Skeletal muscle cell (primary cell): ENCODE measurements around the gene ZMYM3.
A peak's percentile ranks its signal among the peaks of the same experiment; 100 is the strongest.
"Not testable (repeated sequence)": the region's sequence is repeated elsewhere in the genome, so short reads cannot be mapped to it uniquely, and the experiment has no call there.

ENCODE experiments used
- DNase-seq: peaks from one replicate; pipeline ENCODE4 v3.0.0-alpha.2; 2010; ENCODE audit warnings: low read depth
- H3K4me3 ChIP-seq: 2 replicates; pipeline ENCODE4 v1.5.1; 2011; ENCODE audit warnings: low read depth, mild to moderate bottlenecking, control low read depth, low read length, moderate library complexity

Gene ZMYM3

DNA sequence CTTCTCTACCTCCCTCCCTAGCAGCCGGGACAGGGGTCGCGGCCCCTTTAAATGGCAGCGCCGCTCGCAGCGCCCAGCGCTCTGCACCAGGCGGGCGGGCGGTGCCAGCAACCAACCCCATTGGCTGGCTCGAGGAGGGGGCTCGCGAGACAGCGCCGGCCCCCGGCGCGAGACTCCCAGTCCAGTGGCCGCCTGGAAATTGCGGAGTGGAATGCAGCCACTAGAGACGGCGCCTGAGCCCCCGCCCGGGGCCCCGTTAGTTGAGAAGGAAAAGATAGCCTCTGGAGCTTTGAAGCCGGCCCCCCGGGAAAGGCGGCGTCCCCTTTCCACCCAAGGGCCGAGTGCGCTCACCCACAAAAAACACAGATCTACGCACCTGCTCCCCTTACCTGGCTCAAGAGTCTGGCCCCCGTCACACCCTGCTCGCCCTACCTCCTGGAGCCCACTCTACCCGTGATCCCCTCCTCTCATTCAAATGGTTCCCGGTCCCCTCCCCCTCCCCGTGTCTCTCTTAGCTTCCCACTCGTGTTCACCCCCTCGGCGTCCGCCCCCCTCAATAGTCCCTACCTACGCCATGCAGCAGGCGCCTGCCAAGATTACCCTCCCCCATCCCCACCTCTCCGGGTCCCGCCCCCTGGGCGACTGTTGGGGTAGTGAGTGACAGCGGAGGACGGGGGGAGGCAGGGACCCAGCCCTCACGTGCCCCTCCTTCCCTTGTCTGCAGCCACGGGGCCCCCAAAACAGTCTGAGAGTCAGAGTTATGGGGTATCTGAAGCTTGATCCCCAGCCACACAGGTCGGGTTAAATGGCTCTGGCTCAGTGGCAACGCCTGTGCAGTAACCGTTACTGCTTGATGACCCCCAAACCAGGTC lies at the start of gene ZMYM3:
Gene ZMYM3 (minus strand): TSS at position 49 of the 872 bp plus-strand sequence. CDS start 885 bp downstream, outside the sequence.
- DNase-seq: peak; percentile 43
- peak within 1 kb of the TSS; percentile 77 for H3K4me3 ChIP-seq

DNA sequence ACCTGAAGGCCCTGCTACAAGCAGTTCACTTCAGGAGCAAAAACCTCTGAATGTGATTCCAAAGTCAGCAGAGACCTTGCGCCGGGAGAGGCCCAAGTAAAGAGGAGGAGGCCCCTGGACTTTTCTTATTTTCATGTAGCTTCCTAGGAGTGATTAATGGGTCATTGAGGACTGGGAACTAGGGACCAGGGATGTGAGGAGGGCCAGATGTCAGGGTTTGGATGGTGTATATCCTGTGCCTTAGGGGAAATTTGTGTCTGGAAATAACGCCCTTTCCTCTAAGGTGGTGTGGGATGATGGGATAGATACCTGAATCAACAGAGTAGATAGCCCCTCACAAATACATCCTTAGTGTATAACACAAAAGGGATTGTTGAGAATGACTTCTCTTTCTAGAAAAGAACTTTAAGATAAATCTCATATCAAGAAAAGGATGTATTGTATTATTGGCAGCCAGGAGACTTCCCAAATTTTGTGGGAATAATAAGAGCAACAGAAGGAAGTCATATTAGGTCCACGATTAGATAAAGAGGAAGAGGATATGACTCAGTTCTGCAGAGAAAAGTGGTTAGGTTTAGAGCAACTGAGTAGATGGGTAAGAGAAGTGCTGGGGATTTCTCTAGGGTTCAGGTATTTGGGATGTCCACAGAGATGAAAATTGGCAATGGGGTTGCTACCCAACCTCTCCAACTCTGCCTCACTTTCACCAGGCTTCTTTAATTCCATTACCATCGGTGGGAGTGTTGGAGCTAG lies 48.7 kb upstream of the ZMYM3 start:
- H3K4me3 ChIP-seq: no peak overlapping the region
- DNase-seq: no peak

DNA sequence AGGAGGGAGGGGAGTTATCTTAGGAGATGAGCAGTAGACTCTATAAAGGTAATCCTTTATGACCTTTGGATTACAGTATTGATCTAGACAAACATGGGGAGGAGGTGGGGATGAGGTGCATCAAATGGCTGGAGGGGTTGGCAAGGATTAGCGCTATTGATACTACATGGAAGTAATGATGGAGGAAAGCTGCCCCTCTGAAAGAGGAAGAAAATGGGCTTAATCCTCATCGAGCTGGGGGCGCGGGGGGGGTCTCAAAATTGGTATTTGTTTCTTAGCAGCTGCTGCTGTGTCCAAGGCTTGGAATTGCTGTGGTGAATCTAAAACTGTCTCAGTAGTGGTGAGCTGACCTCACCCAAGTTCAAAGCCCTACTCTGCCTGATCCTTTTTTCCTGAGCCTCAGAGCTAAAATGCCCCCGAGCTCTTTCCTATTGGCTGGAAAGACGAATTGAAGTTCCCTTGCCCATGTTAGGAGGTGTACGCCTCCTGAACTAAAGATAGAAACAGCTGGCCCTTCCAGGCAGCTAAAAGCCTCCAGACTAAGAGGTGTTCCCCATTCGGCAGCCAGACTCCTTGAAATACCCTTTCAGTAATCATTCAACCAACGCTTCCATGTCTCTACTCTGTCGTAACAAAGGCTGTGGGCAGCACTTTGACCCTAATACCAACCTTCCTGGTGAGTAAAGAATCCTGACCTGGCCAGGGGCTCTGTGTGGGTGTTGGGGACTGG lies 47.4 kb upstream of the ZMYM3 start, which contains the start of gene ITGB1BP2:
Gene ITGB1BP2 (plus strand): TSS at position 556 of the 730 bp plus-strand sequence. CDS start 57 bp downstream, at position 613.
- no peak within 1 kb of the TSS for H3K4me3 ChIP-seq
- no peak for DNase-seq

DNA sequence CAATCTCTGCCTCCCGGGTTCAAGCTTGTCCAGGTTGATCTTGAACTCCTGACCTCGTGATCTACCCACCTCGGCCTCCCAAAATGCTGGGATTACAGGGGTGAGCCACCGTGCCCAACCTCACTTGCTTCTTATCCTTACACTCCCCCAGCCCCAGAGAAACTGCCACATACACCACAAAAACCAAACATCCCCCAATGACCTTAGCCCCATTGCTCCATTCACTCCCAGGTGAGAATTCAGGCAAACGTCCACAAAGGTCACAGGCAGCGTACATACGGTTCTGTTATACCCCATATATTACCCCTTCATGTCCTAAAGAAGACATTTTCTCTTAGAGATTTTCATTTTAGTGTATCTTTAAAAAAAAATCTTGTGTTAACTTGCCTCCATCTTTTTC lies 46.6 kb upstream of the ZMYM3 start:
- not testable (repeated sequence) for H3K4me3 ChIP-seq, DNase-seq

DNA sequence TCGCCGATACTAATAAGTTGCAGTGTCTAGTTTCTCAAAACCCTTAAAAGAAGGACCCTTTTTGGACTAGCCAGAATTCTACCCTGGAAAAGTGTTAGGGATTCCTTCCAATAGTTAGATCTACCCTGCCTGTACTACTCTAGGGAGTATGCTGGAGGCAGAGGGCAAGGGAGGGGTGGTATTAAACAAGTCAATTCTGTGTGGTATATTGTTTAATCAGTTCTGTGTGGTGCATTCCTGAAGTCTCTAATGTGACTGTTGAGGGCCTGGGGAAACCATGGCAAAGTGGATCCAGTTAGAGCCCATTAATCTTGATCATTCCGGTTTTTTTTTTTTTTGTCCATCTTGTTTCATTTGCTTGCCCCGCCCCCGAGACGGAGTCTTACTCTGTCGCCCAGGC lies 46.1 kb upstream of the ZMYM3 start:
- DNase-seq, H3K4me3 ChIP-seq: not testable (repeated sequence)

DNA sequence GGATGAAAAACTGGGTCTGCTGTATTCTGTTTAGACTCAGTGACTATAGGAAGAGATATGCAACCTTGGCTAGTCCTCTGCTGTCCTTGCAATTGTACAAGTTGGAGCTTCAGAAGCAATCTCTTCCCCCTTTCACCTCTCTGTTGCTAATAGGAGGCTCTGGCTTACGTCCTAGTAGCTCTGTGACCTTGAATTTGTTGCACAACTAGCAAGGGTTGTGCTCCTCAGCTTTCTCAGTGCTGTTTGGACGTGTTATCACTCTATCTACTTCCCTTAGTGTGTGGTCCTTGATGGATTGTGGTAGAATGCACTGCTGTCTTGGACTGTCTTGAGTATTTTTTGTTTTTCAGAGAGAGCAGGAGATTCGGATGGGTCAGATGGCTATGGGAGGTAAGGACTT lies 44.2 kb upstream of the ZMYM3 start:
- no peak for DNase-seq
- no peak overlapping the region for H3K4me3 ChIP-seq

DNA sequence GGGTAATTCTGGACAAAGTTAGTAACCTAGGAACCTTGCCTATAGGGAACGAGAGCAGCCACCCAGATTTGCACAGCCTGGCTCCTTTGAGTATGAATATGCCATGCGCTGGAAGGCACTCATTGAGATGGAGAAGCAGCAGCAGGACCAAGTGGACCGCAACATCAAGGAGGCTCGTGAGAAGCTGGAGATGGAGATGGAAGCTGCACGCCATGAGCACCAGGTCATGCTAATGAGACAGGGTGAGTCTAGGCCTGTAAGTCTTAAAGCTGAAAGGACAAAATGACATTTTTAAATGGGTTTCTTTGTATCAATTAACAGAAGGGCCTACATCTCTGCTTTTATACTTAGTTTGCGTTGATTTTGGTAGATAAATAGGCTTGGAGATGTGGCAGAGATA lies 42.9 kb upstream of the ZMYM3 start:
- DNase-seq: no peak
- no peak overlapping the region for H3K4me3 ChIP-seq

DNA sequence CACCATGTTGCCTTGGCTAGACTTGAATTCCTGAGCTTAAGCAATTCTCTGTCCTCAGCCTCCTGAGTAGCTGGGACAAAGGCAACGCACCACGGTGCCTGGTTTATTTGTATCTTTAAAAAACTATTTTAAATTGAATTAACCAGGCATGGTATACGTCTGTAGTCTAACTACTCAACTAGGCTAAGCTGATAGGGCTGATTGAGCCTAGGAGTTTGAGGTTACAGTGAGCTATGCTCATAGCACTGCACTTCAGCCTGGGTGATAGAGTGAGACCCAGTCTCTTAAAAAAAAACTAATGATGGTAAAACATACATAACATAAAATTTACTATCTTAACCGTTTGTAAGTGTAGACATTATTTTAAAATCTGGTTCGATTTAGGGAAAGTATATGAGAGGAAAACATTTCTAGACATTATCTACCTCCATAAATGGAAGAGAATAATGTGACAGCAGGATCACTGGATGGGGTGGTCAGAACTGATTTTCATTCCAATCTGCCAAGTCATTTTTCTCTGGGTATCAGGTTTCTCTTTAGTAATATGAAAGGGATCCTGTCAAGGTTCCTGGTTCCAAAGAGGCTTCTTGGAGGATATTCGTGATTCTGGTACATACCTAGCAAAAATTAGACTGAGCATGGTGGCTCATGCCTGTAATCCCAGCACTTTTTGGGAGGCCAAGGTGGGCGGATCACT lies 38.9 kb upstream of the ZMYM3 start:
- DNase-seq: no peak
- no peak overlapping the region for H3K4me3 ChIP-seq

DNA sequence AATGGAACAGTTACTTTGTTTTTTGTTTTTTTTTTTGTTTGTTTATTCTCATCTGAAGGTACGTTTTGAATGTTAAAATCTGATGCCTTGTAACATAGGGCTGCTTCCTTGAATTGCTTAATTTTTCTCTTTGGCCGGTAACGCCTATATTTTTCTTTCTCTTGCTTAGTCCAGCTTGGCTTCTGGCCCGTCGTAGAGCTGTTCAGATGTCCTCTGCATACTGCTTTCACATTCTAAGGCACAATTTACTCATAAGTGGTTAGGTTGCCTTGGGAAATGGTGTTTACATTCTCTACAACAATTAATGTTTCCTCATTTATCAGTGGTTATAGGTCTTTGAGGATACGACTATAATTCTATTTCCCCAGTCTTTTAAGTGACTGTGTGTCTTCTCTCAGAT lies 37.4 kb upstream of the ZMYM3 start:
- DNase-seq: no peak
- no peak overlapping the region for H3K4me3 ChIP-seq

DNA sequence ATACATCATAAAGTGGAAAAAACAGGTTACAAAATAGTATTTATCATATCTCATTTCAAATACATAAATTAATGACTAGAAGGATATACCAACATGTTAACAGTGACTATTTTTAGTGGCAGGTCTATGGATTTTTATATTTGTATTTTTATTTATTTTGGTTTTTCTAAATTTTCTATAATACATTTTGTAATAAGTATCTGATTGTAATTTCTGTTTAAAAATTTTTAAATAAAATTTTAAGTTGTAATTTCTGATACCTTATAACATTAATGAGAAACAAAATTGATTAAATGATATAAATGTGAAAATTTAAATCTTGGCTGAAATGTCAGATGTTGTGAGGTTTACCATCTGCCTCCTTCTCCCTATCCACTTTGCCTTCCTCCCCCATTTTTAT lies 32.0 kb upstream of the ZMYM3 start:
- DNase-seq: no peak
- peak overlapping the region; percentile 67 for H3K4me3 ChIP-seq

DNA sequence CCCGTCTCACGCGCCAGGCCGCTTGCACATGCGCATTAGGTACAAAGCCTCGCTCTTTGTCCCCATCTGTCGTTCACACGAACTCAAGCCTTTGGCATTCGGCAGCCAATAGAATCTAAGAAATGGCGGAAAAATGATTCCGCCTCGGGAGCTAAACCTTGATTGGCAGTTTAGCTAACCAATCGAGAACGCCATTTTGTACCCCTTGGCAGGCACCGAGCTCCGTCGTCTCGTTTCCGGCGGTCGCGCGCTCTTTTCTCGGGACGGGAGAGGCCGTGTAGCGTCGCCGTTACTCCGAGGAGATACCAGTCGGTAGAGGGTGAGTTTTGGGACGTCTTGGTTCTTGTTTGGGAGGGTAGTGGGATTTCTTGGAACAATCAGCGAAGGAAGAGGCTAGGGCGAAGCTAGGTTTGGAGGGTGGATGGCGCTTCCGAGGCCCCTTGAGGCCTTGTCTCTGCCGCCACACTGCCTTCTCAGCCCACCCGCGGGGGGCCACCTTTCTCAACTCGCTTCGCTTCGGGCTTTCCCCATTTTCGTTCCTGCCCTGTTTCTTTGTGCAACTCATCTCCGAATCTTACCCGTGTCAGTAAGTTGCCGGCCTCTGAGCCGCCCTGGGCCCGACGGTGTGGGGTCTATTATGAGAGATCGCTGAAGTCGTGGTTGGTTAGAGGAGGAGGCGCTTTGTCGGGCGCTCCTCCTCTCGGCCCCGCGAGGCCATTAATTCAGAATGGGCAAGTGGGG lies 29.6 kb upstream of the ZMYM3 start, which contains the start of gene NONO:
Gene NONO (plus strand): TSS at position 233 of the 741 bp plus-strand sequence. CDS start 7,003 bp downstream, outside the sequence.
- DNase-seq: peak; percentile 95

DNA sequence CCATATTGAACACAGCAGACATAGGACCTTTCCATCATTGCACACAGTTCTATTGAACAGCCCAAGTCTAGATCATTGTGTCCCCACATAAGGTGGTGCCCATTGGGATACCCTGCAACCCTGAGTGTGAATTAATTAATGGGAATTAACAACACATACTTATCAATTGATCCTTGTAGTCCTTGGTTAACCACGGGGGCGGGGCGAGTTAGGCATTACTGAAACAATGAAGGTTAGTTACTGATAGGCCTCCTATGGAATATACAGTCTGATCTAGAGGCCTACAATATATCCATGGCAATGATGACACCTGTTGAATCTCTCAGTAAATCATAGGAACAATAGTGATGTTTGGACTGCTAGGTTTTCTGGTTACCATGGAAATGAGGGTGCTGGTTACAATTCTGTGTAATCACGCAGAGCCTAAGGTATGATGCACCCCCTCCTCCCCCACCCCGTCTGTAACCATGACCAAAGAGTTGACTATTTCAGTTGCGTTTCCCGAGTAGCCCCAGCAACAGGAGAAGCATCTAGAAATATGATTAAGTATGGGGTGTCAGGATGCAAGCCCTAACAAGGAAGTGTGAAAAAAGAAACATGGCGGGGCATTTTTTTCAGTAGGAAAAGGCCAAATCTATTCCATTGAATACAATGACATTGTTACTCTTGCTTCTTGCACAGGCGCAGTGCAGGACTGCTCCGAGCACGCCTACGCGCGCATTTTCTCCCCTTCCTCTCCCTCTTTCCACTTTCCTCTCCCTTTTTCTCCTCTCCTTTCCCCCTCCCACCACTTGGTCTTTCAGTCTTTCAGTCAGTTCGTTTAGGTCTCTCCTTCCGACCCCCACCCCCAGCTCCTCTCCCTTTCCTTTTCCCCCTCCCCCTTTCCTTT lies 28.8 kb upstream of the ZMYM3 start:
- peak overlapping the region; percentile 44 for H3K4me3 ChIP-seq
- DNase-seq: no peak

More for the DNA sequence above, 29.6 kb upstream of the ZMYM3 start, which contains the start of gene NONO:
- H3K4me3 ChIP-seq: peak within 1 kb of the TSS; percentile 67

DNA sequence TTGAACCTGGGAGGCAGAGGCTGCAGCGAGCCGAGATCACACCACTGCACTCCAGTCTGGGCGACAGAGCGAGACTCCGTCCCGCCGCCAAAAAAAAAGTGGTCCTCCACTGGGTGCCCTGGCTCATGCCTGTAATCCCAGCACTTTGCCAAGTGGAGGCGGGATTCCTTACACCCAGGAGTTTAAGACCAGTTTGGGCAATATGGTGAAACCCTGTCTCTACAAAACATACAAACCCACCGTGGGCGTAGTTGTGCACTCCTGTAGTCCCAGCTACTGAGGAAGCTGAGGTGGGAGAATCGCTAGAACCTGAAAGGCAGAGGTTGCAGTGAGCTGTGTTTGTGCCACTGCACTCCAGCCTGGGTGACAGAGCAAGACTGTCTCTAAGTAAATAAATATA lies 27.4 kb upstream of the ZMYM3 start:
- DNase-seq: not testable (repeated sequence)

DNA sequence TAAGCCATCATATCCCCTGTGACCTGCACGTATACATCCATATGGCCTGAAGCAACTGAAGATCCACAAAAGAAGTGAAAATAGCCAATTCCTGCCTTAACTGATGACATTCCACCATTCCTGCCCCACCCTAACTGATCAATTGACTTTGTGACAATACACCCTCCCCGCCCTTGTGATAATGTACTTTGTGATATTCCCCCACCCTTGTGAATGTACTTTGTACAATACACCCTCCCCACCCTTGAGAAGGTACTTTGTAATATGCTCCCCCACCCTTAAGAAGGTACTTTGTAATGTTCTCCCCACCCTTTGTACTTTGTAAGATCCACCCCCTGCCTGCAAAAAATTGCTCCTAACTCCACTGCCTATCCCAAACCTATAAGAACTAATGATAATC lies 18.4 kb upstream of the ZMYM3 start:
- DNase-seq, H3K4me3 ChIP-seq: not testable (repeated sequence)

More for the DNA sequence above, 27.4 kb upstream of the ZMYM3 start:
- not testable (repeated sequence) for H3K4me3 ChIP-seq

DNA sequence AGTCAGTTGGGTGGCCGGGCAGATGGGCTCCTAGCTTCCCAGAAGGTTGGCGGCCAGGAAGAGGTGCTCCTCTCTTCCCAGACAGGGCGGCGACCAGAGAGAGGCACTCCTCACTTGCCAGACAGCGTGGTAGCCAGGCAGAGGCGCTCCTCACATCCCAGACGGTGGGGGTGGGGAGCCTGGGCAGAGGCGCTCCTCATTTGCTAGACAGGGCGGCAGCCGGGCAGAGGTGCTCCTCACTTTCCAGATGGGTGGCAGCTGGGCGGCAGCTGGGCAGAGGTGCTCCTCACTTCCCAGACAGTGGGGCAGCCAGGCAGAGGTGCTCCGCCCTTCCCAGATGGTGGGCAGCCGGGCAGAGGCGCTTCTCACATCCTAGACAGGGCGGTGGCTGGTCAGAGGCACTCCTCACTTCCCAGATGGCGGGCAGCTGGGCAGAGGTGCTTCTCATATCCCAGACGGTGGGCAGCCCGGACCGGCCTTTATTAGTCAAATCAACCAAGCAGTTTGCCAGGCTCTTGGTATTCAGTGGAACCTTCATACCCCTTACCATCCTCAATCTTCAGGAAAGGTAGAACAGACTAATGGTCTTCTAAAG lies 16.0 kb upstream of the ZMYM3 start:
- H3K4me3 ChIP-seq: no peak overlapping the region
- DNase-seq: no peak

DNA sequence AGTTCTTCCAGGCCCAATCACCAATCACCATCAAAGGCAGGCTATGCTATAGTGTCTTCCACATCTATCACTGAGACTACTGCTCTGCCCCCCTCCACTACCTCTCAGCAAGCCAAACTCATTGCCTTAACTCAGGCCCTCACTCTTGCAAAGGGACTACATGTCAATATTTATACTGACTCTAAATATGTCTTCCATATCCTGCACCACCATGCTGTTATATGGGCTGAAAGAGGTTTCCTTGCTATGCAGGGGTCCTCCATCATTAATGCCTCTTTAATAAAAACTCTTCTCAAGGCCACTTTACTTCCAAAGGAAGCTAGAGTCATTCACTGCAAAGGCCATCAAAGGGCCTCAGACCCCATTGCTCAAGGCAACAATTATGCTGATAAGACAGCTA lies 14.7 kb upstream of the ZMYM3 start:
- H3K4me3 ChIP-seq, DNase-seq: not testable (repeated sequence)

DNA sequence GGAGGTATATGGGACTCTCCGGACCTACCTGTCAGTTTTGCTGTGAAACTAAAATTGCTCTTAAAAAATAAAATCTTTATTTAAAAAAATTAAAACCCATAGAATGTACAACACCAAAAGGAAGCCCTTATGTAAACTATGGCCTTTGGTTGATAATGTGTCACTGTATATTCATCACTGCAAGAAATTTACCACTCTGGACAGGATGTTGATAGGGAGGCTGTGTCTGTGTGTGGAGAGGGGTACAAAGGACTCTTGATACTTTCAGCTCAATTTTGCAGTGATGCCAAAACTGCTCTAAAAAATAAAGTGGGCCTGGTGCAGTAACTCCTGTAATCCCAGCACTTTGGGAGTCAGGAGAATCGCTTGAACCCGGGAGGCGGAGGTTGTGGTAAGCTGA lies 2.9 kb upstream of the ZMYM3 start:
- H3K4me3 ChIP-seq: no peak overlapping the region
- no peak for DNase-seq
